GM19351 (cell line): ENCODE measurements around the gene TMEM232.
A peak's percentile ranks its signal among the peaks of the same experiment; 100 is the strongest.
"Not testable (repeated sequence)": the region's sequence is repeated elsewhere in the genome, so short reads cannot be mapped to it uniquely, and the experiment has no call there.

ENCODE experiments used
- ATAC-seq: cut with Tn5 transposase; IDR thresholded peaks from one replicate; pipeline ENCODE4 v1.9.1; 2021; ENCODE audit warnings: mild to moderate bottlenecking, moderate library complexity; ENCODE audit not compliant: unreplicated experiment

The TMEM232 gene

GRCh38 chr5:110726249-110727024 is at the start of gene TMEM232:
Gene TMEM232, minus strand, starts transcription at chr5:110726671. Its CDS starts 59,319 bp downstream, at chr5:110667352.
- ATAC-seq, result peak; percentile 99

GRCh38 chr5:110770286-110770685 is 43.8 kb upstream of the TMEM232 start:
- ATAC-seq, result no peak

GRCh38 chr5:110769000-110769681 is 42.7 kb upstream of the TMEM232 start:
- ATAC-seq, result no peak

- ATAC-seq, result no peak
Observed at GRCh38 chr5:110768138-110768860, 41.8 kb upstream of the TMEM232 start.

- no peak for ATAC-seq
Observed at GRCh38 chr5:110760158-110760557, 33.7 kb upstream of the TMEM232 start.

- no peak for ATAC-seq
Observed at GRCh38 chr5:110757118-110757729, 30.8 kb upstream of the TMEM232 start.

- ATAC-seq, result no peak
Observed at GRCh38 chr5:110754181-110754580, 27.7 kb upstream of the TMEM232 start.

GRCh38 chr5:110753600-110753999 is 27.1 kb upstream of the TMEM232 start:
- ATAC-seq, result no peak

GRCh38 chr5:110752953-110753352 is 26.5 kb upstream of the TMEM232 start:
- ATAC-seq, result peak; percentile 30

- ATAC-seq, result peak; percentile 94
Observed at GRCh38 chr5:110751902-110752762, 25.7 kb upstream of the TMEM232 start.

- ATAC-seq, result peak; percentile 91
Observed at GRCh38 chr5:110738812-110739651, 12.6 kb upstream of the TMEM232 start, which contains the start of gene SLC25A46. Gene SLC25A46, plus strand, starts transcription at chr5:110739007. Its CDS starts 113 bp downstream, at chr5:110739120.

GRCh38 chr5:110738503-110738811 is 12.0 kb upstream of the TMEM232 start:
- peak; percentile 62 for ATAC-seq

- ATAC-seq, result no peak
Observed at GRCh38 chr5:110736753-110737152, 10.3 kb upstream of the TMEM232 start.

GRCh38 chr5:110735556-110735955 is 9.1 kb upstream of the TMEM232 start:
- no peak for ATAC-seq

- ATAC-seq, result no peak
Observed at GRCh38 chr5:110734101-110734500, 7.6 kb upstream of the TMEM232 start.

- not testable (repeated sequence) for ATAC-seq
Observed at GRCh38 chr5:110731499-110731898, 5.0 kb upstream of the TMEM232 start.

GRCh38 chr5:110727025-110727314 is 499 bp upstream of the TMEM232 start:
- peak; percentile 42 for ATAC-seq

- no peak for ATAC-seq
Observed at GRCh38 chr5:110718311-110718710, 8.2 kb downstream of the TMEM232 start.
